Posterior vena cava (tissue), 2 donors: Measurements from ENCODE around the gene SPATA25. TPM values are rescaled to one million over a fixed set of nuclear protein-coding genes. Genes with fewer than 3 reads are reported as not detected.

ENCODE experiments used
- DNase-seq: peaks from one replicate; pipeline ENCODE4 v3.0.0-alpha.2; 2020; ENCODE audit warnings: low spot score
- intact Hi-C, 2 donors: fragments of 100-400 bp; cut with DNase I; formaldehyde crosslinking; loops; one replicate each; pipeline versions ENCODE4 v1.14.1 to v1.14.2; 2022 to 2023
- total RNA-seq, 2 donors: library from RNA; stranded (reverse); fragmentation: NEBNext Ultra II Directional; extraction: Animal tissue kit (Norgen Biotek cat#: 25700); gene quantifications; one replicate each; pipeline ENCODE4 v1.2.1, GENCODE V29; 2021
- donor health status: DM: yes; HTN: yes; CAD: no.
- donor health status: DM: yes; HTN: yes; CAD: no.

The SPATA25 gene
- total RNA-seq, 2 donors from 2014 or later, result 1.00 to 9.6 TPM

DNA sequence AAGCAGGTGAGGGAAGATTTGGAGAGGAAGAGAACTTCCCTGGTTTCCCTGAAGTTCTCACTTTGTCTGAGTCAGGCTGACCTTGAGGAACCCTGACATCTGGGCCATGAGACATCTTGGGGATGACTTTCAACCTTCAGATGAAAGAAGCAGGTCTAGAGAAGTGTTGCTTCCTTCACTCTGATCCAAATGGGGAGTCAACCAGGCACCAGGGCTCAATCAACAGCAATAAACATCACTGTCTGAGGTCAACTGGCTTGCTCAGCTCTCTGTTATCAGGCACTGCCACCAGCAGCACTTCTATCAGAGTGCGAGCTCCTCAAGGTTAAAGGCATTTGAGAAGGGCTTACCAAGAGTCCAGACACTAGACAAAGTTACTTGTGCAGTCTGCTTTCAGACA lies 36.5 kb downstream of the SPATA25 start:
- no peak for DNase-seq
- intact Hi-C loops, result no loop called here

DNA sequence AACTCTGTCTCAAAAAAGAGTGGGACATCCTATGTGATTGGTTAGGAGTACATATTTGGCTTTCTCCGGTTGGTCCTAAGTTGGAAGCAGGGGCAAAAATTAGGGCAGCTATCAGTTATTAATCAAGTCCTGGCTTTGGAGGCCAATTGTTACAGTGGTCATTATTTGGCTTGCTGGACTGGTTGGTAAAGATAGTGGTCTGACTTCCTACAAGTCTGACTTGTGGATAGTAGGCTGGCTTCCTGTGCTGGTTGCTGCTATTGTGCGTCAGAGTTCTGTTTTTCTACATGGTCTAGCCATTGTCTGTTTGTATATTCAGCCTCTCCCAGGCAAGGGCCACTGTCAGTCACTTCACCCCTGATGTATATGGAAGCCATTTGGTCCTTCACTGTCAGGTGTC lies 37.2 kb downstream of the SPATA25 start:
- no peak for DNase-seq

DNA sequence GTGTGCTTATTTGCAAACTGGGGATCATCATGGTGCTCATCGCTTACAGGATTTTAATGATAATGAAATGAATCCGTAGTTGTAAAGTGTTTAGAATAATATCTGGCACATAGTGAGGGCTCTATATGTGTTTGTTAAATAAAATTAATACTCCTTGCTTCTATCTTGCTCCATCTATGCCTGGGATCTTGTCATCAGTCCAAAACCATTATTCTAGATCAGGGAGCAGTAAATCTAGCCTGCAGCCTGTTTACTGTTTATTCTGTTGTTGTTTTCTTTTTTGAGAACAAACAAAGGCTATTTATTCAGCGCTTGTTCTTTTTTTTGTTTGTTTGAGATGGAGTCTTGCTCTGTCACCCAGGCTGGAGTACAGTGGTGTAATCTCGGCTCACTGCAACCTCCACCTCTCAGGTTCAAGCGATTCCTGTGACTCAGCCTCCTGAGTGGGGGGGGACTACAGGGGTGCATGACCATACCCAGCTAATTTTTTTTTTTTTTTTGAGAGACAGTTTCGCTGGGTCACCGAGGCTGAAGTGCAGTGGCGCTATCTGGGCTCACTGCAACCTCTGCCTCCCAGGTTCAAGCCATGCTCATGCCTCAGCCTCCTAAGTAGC lies 38.3 kb downstream of the SPATA25 start:
- no peak for DNase-seq
- intact Hi-C loops, result no loop called here

More for the DNA sequence above, 37.2 kb downstream of the SPATA25 start:
- intact Hi-C loops, result no loop called here

- intact Hi-C loops, result no loop called here
- DNase-seq, result no peak
These were observed 39.0 kb downstream of the SPATA25 start for GRCh38 chr20:45848421-45848820.

GRCh38 chr20:45845452-45845851 lies 42.0 kb downstream of the SPATA25 start:
- intact Hi-C loops, result no loop called here
- no peak for DNase-seq

- DNase-seq, result no peak
- intact Hi-C loops, result no loop called here
These were observed 43.9 kb downstream of the SPATA25 start for GRCh38 chr20:45843506-45843905.

- DNase-seq, result no peak
- intact Hi-C loops, result no loop called here
These were observed 45.1 kb downstream of the SPATA25 start for GRCh38 chr20:45842169-45842812.

DNA sequence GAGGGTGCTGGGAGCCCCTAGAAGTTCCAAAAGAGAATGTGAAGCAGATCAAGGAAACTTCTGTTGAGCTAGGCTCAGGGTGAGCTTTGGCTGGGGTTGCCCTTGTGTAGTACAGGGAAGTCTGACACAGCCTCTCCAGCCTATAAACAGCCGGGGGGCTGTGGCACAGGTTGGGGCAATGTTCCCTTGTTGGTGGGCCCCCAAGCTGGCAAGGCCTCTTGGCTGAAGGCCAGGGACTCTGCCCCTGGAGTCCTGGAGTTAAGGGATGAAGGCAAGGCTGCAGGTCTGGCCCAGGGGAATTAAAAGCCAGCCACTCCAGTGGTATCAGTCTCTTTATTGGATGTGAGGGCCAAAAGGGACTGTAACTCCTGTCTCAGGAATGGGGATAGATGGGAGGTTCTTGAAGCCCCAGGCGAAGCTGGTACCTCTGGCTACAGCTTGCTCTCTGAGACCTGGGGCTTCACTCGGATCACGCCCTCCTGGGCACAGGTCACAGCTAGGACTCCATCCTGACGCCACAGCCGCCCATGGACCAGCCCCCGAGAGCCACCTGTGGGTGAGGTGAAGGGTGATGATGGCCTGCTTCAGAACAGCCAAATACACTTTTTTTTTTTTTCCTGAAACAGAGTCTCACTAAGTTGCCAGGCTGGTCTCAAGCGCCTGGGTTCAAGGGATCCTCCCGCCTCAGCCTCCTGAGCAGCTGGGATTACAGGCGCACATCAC lies 45.9 kb downstream of the SPATA25 start:
- intact Hi-C loops, result no loop called here

GRCh38 chr20:45840700-45841198 lies 46.7 kb downstream of the SPATA25 start:
- peak; percentile 81 for DNase-seq
- intact Hi-C loops, result no loop called here

More for the DNA sequence above, 45.9 kb downstream of the SPATA25 start:
- no peak for DNase-seq

GRCh38 chr20:45836841-45837240 lies 50.6 kb downstream of the SPATA25 start:
- intact Hi-C loops, result no loop called here

More at GRCh38 chr20:45836841-45837240, 50.6 kb downstream of the SPATA25 start:
- no peak for DNase-seq

Other genes with a start within 250 kb of the SPATA25 start
- gene WFDC11, start 217.4 kb downstream of the SPATA25 start, total RNA-seq, result not detected
- not detected for gene WFDC13, start 185.6 kb downstream of the SPATA25 start, total RNA-seq
- under 1 TPM in 1 of 2 donors, not detected in 1; 0.48 TPM for gene WFDC10B, start 182.6 kb downstream of the SPATA25 start, total RNA-seq
- not detected for gene SPINT4, start 165.3 kb downstream of the SPATA25 start, total RNA-seq
- 1 to 10 TPM in 1 of 2 donors, not detected in 1; 4.7 TPM for gene WFDC3, start 95.7 kb downstream of the SPATA25 start, total RNA-seq
- 10 to 100 TPM; 20.3 to 23.7 TPM for gene DNTTIP1, start 95.7 kb downstream of the SPATA25 start, total RNA-seq
- under 1 TPM in 1 of 2 donors, not detected in 1; 0.79 TPM for gene UBE2C, start 75.0 kb downstream of the SPATA25 start, total RNA-seq
- gene TNNC2, start 60.3 kb downstream of the SPATA25 start, total RNA-seq, result under 1 TPM; 0.48 to 0.60 TPM
- gene SNX21, start 53.8 kb downstream of the SPATA25 start, total RNA-seq, result 10 to 100 TPM; 35.8 to 55.4 TPM
- 10 to 100 TPM; 12.2 to 14.1 TPM for gene ACOT8, start 30.2 kb downstream of the SPATA25 start, total RNA-seq
- 1 to 10 TPM; 2.3 to 2.5 TPM for gene ZSWIM3, start 30.0 kb downstream of the SPATA25 start, total RNA-seq
- gene ZSWIM1, start 6.4 kb downstream of the SPATA25 start, total RNA-seq, result 1 to 10 TPM; 6.5 to 7.0 TPM
- 10 to 100 TPM; 10.0 to 35.4 TPM for gene NEURL2, start 3.6 kb upstream of the SPATA25 start, total RNA-seq
- 100 to 1,000 TPM in 1 of 2 donors, 10 to 100 TPM in 1; 81.2 to 112 TPM for gene CTSA, start 3.7 kb upstream of the SPATA25 start, total RNA-seq
- gene PLTP, start 24.5 kb upstream of the SPATA25 start, total RNA-seq, result 100 to 1,000 TPM; 134 to 689 TPM
- 10 to 100 TPM; 27.3 to 35.7 TPM for gene PCIF1, start 47.1 kb upstream of the SPATA25 start, total RNA-seq
- gene ZNF335, start 84.6 kb upstream of the SPATA25 start, total RNA-seq, result 10 to 100 TPM; 12.6 to 13.7 TPM
- 10 to 100 TPM in 1 of 2 donors, 1 to 10 TPM in 1; 2.2 to 16.6 TPM for gene MMP9, start 121.3 kb upstream of the SPATA25 start, total RNA-seq
- under 1 TPM in 1 of 2 donors, not detected in 1; 0.48 TPM for gene SLC12A5, start 141.6 kb upstream of the SPATA25 start, total RNA-seq
- 10 to 100 TPM; 18.7 to 20.4 TPM for gene NCOA5, start 202.3 kb upstream of the SPATA25 start, total RNA-seq
- gene CD40, start 230.7 kb upstream of the SPATA25 start, total RNA-seq, result 10 to 100 TPM in 1 of 2 donors, 1 to 10 TPM in 1; 9.6 to 11.3 TPM